Measurements from ENCODE around the gene NLRP14. TPM values are rescaled to one million over a fixed set of nuclear protein-coding genes. Genes with fewer than 3 reads are reported as not detected.
A peak's percentile ranks its signal among the peaks of the same experiment; 100 is the strongest.

NLRP14 gene
- total RNA-seq, 4 donors from 2014 or later = 0.11 to 0.15 TPM; not detected in 2

- no peak for TF ChIP-seq POLR2A (IDR thresholded peaks at IDR 0.05)
- TF ChIP-seq CTCF (IDR thresholded peaks at IDR 0.05) = no peak
- no peaks in the 10 kb centered on the region for H3K27me3 ChIP-seq
- no peak overlapping the region for H3K27ac ChIP-seq
- H3K36me3 ChIP-seq = no peaks in the 10 kb centered on the region
- intact Hi-C loops (cut with DNase I) = no loop called here
- WGBS, 2 donors = 37 to 44% methylated on average over 4 of the region's 4 CpGs
- no peaks in the 10 kb centered on the region for H3K4me1 ChIP-seq
- H3K4me3 ChIP-seq (replicated peaks in 1 of 3) = no peak overlapping the region
- peak in 1 of 2 donors; percentile 5 for DNase-seq
- no peaks in the 10 kb centered on the region for H3K9me3 ChIP-seq
Observed at GRCh38 chr11:7072401-7073028, 52.2 kb downstream of the NLRP14 start.

GRCh38 chr11:7077101-7077500 lies 56.8 kb downstream of the NLRP14 start:
- DNase-seq = no peak
- intact Hi-C loops (cut with DNase I) = no loop called here
- Histone ChIP-seq H3K4me3 (replicated peaks in 1 of 3) (no peak overlapping the region), H3K9me3 (no peaks in the 10 kb centered on the region), H3K27ac (no peak overlapping the region), H3K27me3 (no peaks in the 10 kb centered on the region), H3K4me1 (no peaks in the 10 kb centered on the region), H3K36me3 (no peaks in the 10 kb centered on the region)
- 80% methylated on average over 16 of the region's 16 CpGs for WGBS, 2 donors
- TF ChIP-seq CTCF (IDR thresholded peaks at IDR 0.05) = no peak
- no peak for TF ChIP-seq POLR2A (IDR thresholded peaks at IDR 0.05)

DNA sequence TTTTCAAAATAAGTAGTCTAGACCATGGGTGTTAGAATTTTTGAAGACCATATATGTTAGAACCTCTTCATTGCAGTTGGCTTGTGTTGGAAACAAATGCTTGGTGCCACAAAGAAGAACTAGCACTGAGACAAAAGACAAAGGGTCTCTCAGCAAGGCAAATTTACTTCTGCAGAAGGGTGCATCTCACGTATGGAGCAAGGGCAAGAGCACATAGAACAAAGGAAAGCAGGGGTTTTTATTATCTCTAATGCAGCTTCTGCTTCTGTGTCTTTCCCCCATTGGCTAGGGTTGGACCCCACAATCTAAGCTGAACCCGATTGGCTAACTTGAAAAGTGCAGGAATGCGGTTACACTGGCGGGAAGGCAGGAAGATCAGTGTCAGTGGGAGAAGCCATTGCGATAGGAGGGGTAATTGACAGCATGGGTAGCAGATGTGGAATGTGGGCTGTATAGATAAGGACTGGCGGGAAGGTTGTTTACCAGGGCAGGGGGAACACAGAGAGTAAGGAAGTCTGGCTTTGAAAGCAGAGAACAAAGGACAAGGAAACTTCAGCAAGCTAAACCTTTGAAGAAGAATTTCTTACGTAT lies 59.4 kb downstream of the NLRP14 start:
- H3K27me3 ChIP-seq = no peaks in the 10 kb centered on the region
- intact Hi-C loops (cut with DNase I) = no loop called here
- no peak overlapping the region for H3K27ac ChIP-seq
- no peaks in the 10 kb centered on the region for H3K9me3 ChIP-seq
- TF ChIP-seq POLR2A (IDR thresholded peaks at IDR 0.05) (no peak), CTCF (IDR thresholded peaks at IDR 0.05) (no peak)
- H3K36me3 ChIP-seq = no peaks in the 10 kb centered on the region
- H3K4me3 ChIP-seq (replicated peaks in 1 of 3) = no peak overlapping the region
- no peak for DNase-seq
- H3K4me1 ChIP-seq = no peaks in the 10 kb centered on the region
- WGBS, 2 donors = 86 to 87% methylated on average over 7 of the region's 7 CpGs

DNA sequence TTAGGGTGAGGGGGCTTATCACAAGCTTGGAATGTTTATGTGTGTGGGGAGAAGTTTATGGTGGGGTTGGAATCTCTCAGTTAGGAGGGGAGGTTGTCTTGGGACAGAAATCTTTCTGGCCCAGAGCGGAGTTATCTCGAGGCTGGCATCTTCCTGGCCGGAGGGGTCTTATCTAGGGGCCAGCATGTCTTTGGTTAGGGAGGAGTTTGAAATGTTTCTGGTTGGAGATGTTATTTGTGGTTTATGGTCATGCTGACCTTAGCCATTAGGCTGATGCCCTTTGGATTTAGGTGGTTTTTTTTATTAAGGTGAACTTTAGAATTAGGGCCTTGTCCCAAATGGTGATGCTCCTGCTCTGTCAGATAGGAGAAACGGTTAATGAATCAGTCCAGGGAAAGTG lies 60.6 kb downstream of the NLRP14 start:
- intact Hi-C loops (cut with DNase I) = no loop called here
- DNase-seq = no peak
- H3K27me3 ChIP-seq = no peaks in the 10 kb centered on the region
- H3K4me3 ChIP-seq (replicated peaks in 1 of 3) = no peak overlapping the region
- H3K9me3 ChIP-seq = no peaks in the 10 kb centered on the region
- 91 to 92% methylated on average over 4 of the region's 4 CpGs for WGBS, 2 donors
- H3K36me3 ChIP-seq = no peaks in the 10 kb centered on the region
- TF ChIP-seq CTCF (IDR thresholded peaks at IDR 0.05) (no peak), POLR2A (IDR thresholded peaks at IDR 0.05) (no peak)
- no peaks in the 10 kb centered on the region for H3K4me1 ChIP-seq
- H3K27ac ChIP-seq = no peak overlapping the region

- Histone ChIP-seq H3K4me3 (replicated peaks in 1 of 3) (no peak overlapping the region), H3K27ac (no peak overlapping the region), H3K36me3 (no peaks in the 10 kb centered on the region), H3K27me3 (no peaks in the 10 kb centered on the region), H3K4me1 (no peaks in the 10 kb centered on the region), H3K9me3 (no peaks in the 10 kb centered on the region)
- WGBS, 2 donors = 35 to 93% methylated on average over 1 of the region's 1 CpG
- TF ChIP-seq POLR2A (IDR thresholded peaks at IDR 0.05) = no peak
- no peak for TF ChIP-seq CTCF (IDR thresholded peaks at IDR 0.05)
- intact Hi-C loops (cut with DNase I) = no loop called here
- DNase-seq = no peak
Observed at GRCh38 chr11:7081441-7081840, 61.2 kb downstream of the NLRP14 start.

Measured in thyroid gland (tissue), 4 donors.